CD4-positive, alpha-beta T cell treated with Interleukin-4 for 1 hour (primary cell): ENCODE results near the gene RIMS1.
"Not testable (repeated sequence)": the region's sequence is repeated elsewhere in the genome, so short reads cannot be mapped to it uniquely, and the experiment has no call there.

ENCODE experiments used
- DNase-seq, 2 donors: peaks; one replicate each; pipeline ENCODE4 v3.0.0-alpha.2; 2020 to 2022

RIMS1 gene

GRCh38 chr6:71979911-71980310 is 93.6 kb downstream of the RIMS1 start:
- no peak for DNase-seq

- no peak for DNase-seq
Observed at GRCh38 chr6:71982389-71982788, 96.0 kb downstream of the RIMS1 start.

- no peak for DNase-seq
Observed at GRCh38 chr6:71983131-71983530, 96.8 kb downstream of the RIMS1 start.

GRCh38 chr6:71994705-71995271 is 108.4 kb downstream of the RIMS1 start:
- no peak for DNase-seq

GRCh38 chr6:71997341-71997740 is 111.0 kb downstream of the RIMS1 start:
- no peak for DNase-seq

- DNase-seq = no peak
Observed at GRCh38 chr6:72002415-72002814, 116.1 kb downstream of the RIMS1 start.

GRCh38 chr6:72006591-72006990 is 120.2 kb downstream of the RIMS1 start:
- not testable (repeated sequence) for DNase-seq

- DNase-seq = no peak
Observed at GRCh38 chr6:72022830-72023229, 136.5 kb downstream of the RIMS1 start.

GRCh38 chr6:72031471-72031870 is 145.1 kb downstream of the RIMS1 start:
- DNase-seq = no peak

- DNase-seq = no peak
Observed at GRCh38 chr6:72032086-72032485, 145.7 kb downstream of the RIMS1 start.

GRCh38 chr6:72035486-72035885 is 149.1 kb downstream of the RIMS1 start:
- no peak for DNase-seq

GRCh38 chr6:72035966-72036365 is 149.6 kb downstream of the RIMS1 start:
- no peak for DNase-seq

- DNase-seq = no peak
Observed at GRCh38 chr6:72037006-72037405, 150.7 kb downstream of the RIMS1 start.

- DNase-seq = no peak
Observed at GRCh38 chr6:72040111-72040510, 153.8 kb downstream of the RIMS1 start.

- no peak for DNase-seq
Observed at GRCh38 chr6:72042088-72042487, 155.7 kb downstream of the RIMS1 start.

GRCh38 chr6:72048080-72048479 is 161.7 kb downstream of the RIMS1 start:
- DNase-seq = no peak

GRCh38 chr6:72049376-72049775 is 163.0 kb downstream of the RIMS1 start:
- DNase-seq = no peak

- no peak for DNase-seq
Observed at GRCh38 chr6:72061286-72061685, 174.9 kb downstream of the RIMS1 start.

GRCh38 chr6:72064399-72064975 is 178.1 kb downstream of the RIMS1 start:
- no peak for DNase-seq

- no peak for DNase-seq
Observed at GRCh38 chr6:72078096-72078495, 191.7 kb downstream of the RIMS1 start.

- DNase-seq = no peak
Observed at GRCh38 chr6:72080260-72080941, 194.1 kb downstream of the RIMS1 start.

- no peak for DNase-seq
Observed at GRCh38 chr6:72081871-72082270, 195.5 kb downstream of the RIMS1 start.

GRCh38 chr6:72083976-72084375 is 197.6 kb downstream of the RIMS1 start:
- DNase-seq = no peak

- no peak for DNase-seq
Observed at GRCh38 chr6:72084992-72085569, 198.7 kb downstream of the RIMS1 start.
